KMS-11 (cell line): ENCODE data around the gene ITGA5.

ENCODE experiments used
- H2AFZ ChIP-seq: fragments of 200-600 bp; sonication (generic); 2 replicates; pipeline ENCODE4 v1.6.1; 2016; ENCODE audit warnings: antibody characterized with exemption, mixed run types, low read depth
- H3K27ac ChIP-seq: fragments of 200-600 bp; sonication (generic); 2 replicates; pipeline ENCODE4 v1.6.1; 2016; ENCODE audit warnings: mild to moderate bottlenecking, mixed run types
- H3K27me3 ChIP-seq: fragments of 200-600 bp; sonication (generic); 2 replicates; pipeline ENCODE4 v1.6.1; 2017; ENCODE audit warnings: mild to moderate bottlenecking, low read depth, mixed run types, moderate library complexity; ENCODE audit not compliant: insufficient read depth
- H3K36me3 ChIP-seq: fragments of 200-600 bp; sonication (generic); 2 replicates; pipeline ENCODE4 v1.6.1; 2017; ENCODE audit warnings: mild to moderate bottlenecking, mixed run types; ENCODE audit not compliant: insufficient read depth
- H3K4me1 ChIP-seq: fragments of 200-600 bp; sonication (generic); 2 replicates; pipeline ENCODE4 v1.6.1; 2016; ENCODE audit warnings: mild to moderate bottlenecking, low read depth, mixed run types; ENCODE audit not compliant: poor library complexity, severe bottlenecking
- H3K4me2 ChIP-seq: fragments of 200-600 bp; sonication (generic); 2 replicates; pipeline ENCODE4 v1.7.0; 2016; ENCODE audit warnings: mild to moderate bottlenecking, mixed run types
- H3K4me3 ChIP-seq: fragments of 200-600 bp; sonication (generic); IDR thresholded peaks from 2 replicates; pipeline ENCODE4 v1.6.1; 2017; ENCODE audit warnings: low read depth, low read length, mixed read lengths; ENCODE audit not compliant: insufficient read depth
- H3K79me2 ChIP-seq: fragments of 200-600 bp; sonication (generic); 2 replicates; pipeline ENCODE4 v1.6.1; 2016; ENCODE audit warnings: low read depth, mixed run types; ENCODE audit not compliant: insufficient read depth
- H3K9ac ChIP-seq: fragments of 200-600 bp; sonication (generic); 2 replicates; pipeline ENCODE4 v1.6.1; 2016; ENCODE audit warnings: mild to moderate bottlenecking, mixed run types
- H4K20me1 ChIP-seq: fragments of 200-600 bp; sonication (generic); 2 replicates; pipeline ENCODE4 v1.6.1; 2016; ENCODE audit warnings: mild to moderate bottlenecking, mixed run types; ENCODE audit not compliant: insufficient read depth
- TF ChIP-seq, protein P1 (sequence below): fragments of 200-600 bp; sonication (generic); conservative IDR thresholded peaks from 2 replicates; pipeline ENCODE4 v1.6.1; 2017; ENCODE audit warnings: low read depth, mild to moderate bottlenecking, antibody characterized with exemption, low read length, moderate library complexity, mixed read lengths

Gene ITGA5

DNA sequence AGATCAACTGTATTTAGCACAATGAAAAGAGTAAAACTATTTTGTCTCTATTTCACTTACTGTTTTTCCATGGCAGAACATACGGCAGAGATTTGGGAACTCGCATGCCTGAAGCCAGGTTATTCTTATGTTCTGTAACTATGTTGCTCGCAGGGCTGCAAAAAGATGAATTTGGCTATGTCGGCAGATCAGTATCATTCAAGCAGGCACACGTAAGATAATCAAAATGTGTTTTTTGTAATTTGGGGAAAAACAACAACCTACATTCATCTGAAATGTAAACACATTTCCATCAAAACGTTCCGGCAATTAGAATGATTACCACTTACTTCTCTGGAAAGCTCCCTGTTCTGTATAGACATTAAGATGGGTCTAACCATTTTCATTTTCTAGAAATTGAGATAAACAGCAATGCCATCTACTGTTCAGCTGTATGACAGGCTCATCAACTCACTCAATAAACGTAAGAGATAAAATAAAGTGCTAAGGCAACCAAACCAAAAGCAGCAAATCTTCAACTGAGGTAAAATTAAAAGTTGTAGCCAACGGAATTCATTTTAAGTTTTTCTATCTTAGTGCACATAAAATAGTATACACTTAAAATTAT lies 41.4 kb upstream of the ITGA5 start:
- no peaks in the 10 kb centered on the region for H3K36me3 ChIP-seq
- H3K4me1 ChIP-seq, result no peaks in the 10 kb centered on the region
- H3K4me2 ChIP-seq, result no peak overlapping the region
- H4K20me1 ChIP-seq, result no peaks in the 10 kb centered on the region
- H3K27me3 ChIP-seq, result no peaks in the 10 kb centered on the region
- no peak overlapping the region for H3K9ac ChIP-seq
- H2AFZ ChIP-seq, result no peak overlapping the region
- no peak overlapping the region for H3K4me3 ChIP-seq
- TF ChIP-seq, protein P1, sequence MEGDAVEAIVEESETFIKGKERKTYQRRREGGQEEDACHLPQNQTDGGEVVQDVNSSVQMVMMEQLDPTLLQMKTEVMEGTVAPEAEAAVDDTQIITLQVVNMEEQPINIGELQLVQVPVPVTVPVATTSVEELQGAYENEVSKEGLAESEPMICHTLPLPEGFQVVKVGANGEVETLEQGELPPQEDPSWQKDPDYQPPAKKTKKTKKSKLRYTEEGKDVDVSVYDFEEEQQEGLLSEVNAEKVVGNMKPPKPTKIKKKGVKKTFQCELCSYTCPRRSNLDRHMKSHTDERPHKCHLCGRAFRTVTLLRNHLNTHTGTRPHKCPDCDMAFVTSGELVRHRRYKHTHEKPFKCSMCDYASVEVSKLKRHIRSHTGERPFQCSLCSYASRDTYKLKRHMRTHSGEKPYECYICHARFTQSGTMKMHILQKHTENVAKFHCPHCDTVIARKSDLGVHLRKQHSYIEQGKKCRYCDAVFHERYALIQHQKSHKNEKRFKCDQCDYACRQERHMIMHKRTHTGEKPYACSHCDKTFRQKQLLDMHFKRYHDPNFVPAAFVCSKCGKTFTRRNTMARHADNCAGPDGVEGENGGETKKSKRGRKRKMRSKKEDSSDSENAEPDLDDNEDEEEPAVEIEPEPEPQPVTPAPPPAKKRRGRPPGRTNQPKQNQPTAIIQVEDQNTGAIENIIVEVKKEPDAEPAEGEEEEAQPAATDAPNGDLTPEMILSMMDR, result no peak
- H3K27ac ChIP-seq, result no peak overlapping the region
- H3K79me2 ChIP-seq, result no peaks in the 10 kb centered on the region

DNA sequence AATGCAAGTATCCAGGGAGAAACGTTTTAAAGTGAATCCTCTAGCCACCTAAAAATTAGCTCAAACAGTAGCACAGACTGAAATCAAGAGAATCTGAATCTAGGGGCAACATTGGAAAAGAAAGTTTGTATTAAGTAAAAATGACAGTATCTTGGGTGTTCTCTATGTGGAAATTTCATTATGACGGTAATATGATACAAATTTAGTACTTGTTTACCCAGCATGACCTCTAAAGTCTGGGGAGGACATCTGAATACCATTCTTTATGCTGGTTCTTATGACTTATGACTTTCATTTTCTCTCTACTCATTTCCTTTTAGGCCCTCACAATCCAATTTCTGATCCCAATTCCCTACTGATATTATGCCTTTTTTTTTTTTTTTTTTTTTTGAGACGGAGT lies 40.3 kb upstream of the ITGA5 start:
- H3K4me1 ChIP-seq, result no peaks in the 10 kb centered on the region
- H3K9ac ChIP-seq, result no peak overlapping the region
- TF ChIP-seq, protein P1, result no peak
- H3K79me2 ChIP-seq, result no peaks in the 10 kb centered on the region
- no peaks in the 10 kb centered on the region; the same call in 1 of the 2 replicates for H3K36me3 ChIP-seq
- H3K4me3 ChIP-seq, result no peak overlapping the region
- H3K27ac ChIP-seq, result no peak overlapping the region
- H4K20me1 ChIP-seq, result no peaks in the 10 kb centered on the region
- no peak overlapping the region for H3K4me2 ChIP-seq
- no peak overlapping the region for H2AFZ ChIP-seq
- no peaks in the 10 kb centered on the region for H3K27me3 ChIP-seq

DNA sequence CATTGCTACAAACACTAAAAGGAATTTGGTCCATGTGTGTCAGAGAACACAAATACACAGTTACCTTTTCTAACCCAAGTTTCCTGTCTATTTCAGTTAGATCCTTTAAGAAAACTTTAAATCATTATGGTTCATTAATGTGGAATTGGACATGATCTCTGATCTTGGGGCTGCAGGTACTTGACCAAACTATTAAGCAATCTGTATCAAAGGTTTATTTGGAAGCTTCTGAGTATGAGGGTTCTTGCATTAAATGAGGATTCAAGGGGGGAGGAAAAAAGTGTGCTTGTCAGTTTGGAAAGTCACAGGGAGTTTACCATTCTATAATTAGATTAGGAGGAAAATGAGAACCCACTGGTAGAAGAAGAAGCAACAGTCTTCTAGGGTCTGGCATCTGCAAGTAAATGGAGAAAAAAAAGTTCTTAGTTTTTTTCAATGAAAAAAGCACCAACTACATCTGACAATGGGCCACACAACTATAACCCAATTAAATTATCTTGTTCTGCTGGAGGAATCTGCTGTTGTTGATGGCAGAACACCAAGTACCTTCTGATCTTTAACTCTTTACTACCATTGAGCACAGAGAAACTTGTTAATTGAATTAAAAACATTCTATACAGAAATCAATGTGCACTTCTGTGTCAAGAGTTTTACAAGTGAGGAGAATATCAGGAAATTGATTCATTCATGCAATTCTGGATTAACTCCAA lies 36.8 kb upstream of the ITGA5 start:
- TF ChIP-seq, protein P1, result no peak
- Histone ChIP-seq H3K79me2 (no peaks in the 10 kb centered on the region), H3K9ac (no peak overlapping the region), H3K36me3 (no peaks in the 10 kb centered on the region; the same call in 1 of the 2 replicates), H3K4me3 (no peak overlapping the region), H3K4me1 (no peaks in the 10 kb centered on the region), H3K4me2 (no peak overlapping the region), H3K27me3 (no peaks in the 10 kb centered on the region), H3K27ac (no peak overlapping the region), H2AFZ (no peak overlapping the region), H4K20me1 (no peaks in the 10 kb centered on the region)

DNA sequence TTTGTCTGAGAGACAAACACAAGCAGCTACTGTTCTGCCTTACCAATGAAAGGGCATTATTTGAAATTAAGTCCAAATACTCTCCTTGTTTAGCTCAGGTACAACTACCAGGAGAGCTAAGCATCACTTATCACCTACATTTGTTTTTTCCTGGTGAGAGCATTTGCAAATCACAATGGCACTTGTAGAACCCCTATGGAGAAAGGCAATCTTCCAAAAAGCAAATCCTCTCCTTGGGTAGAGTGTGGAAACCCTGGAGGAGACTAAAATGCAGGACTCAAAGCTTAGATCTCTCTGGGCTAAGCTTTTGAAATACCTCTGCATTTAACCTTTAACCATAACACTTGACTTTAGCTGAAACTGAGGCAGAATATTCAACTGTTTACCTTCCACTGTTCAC lies 33.6 kb upstream of the ITGA5 start:
- TF ChIP-seq, protein P1, result no peak
- Histone ChIP-seq H2AFZ (no peak overlapping the region), H3K4me2 (no peak overlapping the region), H4K20me1 (no peaks in the 10 kb centered on the region), H3K27ac (no peak overlapping the region), H3K4me1 (no peaks in the 10 kb centered on the region), H3K36me3 (no peaks in the 10 kb centered on the region; the same call in 1 of the 2 replicates), H3K4me3 (no peak overlapping the region), H3K79me2 (no peaks in the 10 kb centered on the region), H3K9ac (no peak overlapping the region), H3K27me3 (no peaks in the 10 kb centered on the region)
